ENCODE data around the gene NAALADL2.
"Not testable (repeated sequence)": the region's sequence is repeated elsewhere in the genome, so short reads cannot be mapped to it uniquely, and the experiment has no call there.

The NAALADL2 gene

DNA sequence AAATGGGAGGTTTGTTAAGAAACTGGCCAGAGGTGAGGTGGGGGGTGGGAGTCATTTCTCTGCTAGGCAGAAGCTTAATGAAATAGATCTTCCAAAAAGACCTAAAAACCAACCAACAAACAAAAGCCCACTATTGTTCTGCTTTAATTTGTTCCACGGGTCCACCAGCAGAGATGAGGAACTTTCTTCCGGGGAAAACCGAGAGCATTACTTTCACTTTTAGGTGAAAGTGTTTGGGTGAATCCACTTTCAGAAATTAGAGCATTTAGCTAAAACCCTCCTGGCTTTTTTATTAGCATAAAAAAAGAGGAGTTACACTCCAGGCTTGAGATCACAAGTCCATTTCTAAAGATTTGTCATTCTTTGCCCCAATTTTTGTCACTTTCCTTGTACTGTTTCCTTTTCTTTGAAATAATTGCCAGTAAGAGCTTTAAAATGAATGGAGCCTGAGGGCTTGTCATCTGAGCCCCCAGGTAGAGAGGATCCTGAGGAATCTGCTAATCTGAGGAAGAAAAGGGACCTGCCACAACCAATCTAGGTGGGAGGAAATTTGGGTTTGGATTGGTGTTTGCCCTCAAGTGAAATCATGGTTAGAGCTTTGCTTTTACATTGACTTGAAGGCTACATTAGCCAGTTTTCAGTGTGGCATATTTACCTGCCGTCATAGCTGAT is 667.6 kb downstream of the NAALADL2 start:
- no peak for DNase-seq

DNA sequence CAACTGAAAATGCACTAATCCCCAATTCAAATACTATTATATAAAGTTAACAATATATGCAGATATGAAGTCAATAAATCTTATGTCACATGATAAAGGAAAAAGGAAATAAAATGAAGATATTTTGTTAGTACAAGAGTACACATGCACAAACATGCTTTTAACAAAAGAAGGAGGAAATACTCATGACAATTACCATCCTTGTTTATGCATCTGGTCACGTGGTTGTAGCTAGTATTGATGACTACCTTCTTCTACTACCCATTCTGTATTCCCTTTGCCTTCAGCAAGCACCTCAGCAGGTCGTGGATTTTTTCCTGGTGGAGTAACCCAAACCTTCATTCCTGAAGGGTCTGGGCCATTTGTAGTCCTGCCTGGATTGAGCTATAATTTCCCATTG is 669.6 kb downstream of the NAALADL2 start:
- DNase-seq = not testable (repeated sequence)

DNA sequence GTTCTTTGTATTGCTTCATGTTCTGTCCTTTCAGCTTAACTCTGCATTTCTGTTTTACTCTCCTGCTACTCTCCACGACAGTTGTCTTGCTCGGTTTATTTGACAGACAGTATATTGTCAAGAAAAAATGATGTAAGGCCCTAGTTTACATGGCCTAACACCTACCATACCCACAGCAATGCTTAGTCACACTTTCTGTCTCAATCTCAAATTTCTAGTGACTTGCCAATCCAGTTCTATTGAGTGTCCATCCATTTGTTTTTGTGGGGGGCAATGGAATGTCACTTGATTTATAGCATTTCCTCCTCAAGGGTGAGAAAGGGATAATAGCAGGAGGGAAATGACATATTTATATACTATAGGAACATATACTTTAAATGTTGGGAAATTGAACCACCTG is 676.2 kb downstream of the NAALADL2 start:
- DNase-seq = no peak

DNA sequence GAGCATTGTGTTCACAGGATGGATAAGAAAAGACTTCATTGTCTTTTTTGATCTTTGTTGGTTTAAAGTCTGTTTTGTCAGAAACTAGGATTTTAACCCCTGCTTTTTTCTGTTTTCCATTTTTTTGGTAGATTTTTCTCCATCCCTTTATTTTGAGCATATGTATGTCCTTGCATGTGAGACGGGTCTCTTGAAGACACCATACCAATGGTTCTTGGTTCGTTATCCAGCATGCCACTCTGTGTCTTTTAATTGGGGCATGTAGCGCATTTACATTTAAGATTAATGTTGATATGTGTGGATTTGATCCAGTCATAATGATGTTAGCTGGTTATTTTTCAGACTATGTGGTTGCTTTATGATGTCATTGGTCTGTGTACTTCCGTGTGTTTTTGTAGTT is 687.0 kb downstream of the NAALADL2 start:
- no peak for DNase-seq

DNA sequence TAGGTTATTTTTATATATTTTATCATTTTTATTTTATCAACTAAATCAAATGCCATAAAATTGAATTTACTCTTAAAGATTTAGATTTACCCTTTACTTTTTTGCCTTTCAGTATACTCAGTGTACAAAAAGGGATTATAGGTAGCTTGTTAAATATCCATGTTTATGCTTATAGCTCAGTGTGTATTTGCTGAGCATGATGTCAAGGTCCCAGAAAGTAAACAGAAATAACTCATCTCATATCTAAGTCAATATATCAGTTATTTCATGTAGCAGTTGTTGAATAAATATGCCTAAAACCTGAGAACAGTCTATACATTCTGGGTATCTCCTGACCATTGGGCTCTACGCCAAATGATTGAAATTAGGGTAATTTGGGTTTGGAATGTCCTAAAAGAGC is 693.8 kb downstream of the NAALADL2 start:
- DNase-seq = no peak

DNA sequence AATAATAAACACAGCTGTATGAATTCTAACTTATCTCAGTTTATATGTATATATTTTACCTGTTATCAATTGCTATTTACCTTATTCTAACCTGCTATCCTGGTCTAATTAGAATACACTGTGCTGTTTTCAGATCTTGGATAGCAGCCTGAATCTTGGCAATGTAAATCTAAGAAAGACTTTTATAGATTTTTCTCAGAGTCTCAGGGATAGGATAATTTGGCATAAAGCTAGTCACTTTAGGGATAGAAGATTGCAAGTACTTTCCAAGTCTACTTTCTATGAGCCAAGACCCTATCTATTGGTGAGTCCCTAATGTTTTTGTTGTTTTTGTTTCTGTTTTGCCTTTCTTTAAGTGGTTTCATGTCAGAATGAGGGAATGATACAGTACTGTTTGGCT is 695.7 kb downstream of the NAALADL2 start:
- no peak for DNase-seq

DNA sequence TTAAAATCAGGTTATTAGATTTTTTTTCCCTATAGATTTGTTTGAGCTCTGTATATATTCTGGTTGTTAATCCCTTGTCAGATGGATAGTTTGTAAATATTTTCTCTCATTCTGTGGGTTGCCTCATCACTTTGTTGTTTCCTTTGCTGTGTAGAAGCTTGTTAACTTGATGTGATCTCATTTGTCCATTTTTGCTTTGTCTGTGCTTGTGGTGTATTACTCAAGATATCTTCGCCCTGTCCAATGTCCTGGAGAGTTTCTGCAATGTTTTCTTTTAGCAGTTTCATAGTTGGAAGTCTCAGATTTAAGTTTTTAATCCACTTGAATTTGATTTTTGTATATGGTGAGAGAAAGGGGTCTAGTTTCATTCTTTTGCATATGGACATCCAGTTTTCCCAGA is 699.1 kb downstream of the NAALADL2 start:
- DNase-seq = no peak

DNA sequence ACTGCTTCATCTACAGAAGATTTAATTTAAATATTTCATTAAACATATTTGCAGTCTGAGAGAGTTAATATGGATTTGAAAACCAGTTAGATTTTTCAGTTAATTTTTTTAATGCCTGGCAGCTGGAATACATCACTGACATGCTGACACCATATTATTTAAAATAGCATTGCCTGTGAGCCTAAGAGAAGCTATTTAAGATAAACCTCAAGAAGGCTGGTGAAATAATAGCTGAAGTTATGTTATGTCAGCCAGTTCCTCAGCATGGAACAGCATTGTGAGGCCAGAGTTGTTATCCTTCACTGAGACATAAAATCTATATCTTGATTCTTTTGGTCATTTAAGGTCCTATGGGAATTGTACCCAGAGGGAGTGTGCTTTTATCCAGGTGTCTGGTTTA is 705.2 kb downstream of the NAALADL2 start:
- no peak for DNase-seq

DNA sequence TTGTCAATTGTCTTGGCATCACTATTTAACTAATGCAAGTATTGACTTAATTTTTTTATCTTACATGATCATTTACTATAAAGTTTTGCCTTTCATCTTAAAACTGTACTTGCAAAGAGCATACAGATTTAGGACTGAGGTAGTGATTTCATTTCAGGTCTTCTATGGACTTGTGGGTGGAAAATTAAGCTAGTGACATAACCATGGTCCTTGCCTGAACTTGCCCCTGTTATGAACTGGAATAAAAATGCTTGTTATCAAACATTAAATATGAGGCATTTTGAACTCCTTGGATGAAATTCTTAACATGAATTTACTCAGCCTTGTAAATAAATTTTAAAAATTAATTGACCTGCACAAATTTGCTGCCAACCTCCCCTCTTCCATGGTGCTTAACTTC is 712.0 kb downstream of the NAALADL2 start:
- DNase-seq = no peak

DNA sequence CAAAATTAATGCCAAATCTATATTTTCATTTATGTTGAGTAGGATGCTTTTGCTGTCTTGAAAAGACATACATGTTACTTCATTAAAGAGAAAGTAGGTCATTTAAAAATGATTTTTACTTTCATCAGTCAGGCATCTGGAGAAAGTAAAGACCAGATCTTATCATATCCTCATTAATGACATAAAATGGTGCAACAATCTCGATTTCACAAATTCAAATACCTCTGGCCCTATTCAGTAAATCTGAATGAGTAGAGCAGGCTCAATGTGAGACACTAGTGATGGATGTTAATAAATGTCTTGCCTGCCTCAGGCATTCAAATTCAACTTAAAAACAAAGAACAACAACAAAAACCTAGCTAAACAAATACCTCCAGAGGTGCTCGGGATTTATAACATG is 714.1 kb downstream of the NAALADL2 start:
- no peak for DNase-seq

DNA sequence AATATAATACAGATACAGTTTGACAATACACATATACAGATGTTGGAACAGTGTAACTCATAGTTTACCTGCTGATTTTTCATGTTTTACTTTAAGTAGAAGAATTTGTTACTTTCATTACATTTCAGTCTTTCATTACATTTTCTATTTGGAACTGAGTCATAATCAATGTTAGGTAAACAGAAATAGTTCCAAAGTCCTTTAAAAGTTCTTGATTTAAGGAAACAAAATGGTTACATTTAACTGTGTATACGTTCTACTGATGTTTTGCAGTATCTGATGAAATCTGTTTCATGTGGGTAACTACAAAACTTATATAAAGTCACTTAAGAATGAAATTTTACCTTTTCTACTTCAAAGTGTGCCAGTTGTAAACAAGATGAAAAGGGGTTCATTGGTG is 721.2 kb downstream of the NAALADL2 start:
- no peak for DNase-seq

DNA sequence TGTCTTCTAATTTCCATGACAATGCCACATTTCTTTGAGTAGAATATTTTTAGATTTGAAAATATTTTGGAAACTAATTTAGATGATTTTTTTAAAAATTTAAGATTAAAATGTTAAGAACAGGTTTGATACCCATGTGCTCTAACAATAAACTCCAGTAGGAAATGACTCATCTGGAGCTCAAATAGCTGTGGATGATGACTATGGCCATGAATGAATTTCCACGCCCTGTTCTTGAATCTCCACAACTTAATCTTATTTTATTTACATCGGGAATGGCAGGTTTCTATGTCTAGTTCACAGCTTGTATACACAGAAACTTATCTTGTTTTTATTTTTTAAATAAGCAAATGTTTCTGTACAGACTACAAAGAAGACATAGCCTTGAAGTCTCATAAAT is 726.8 kb downstream of the NAALADL2 start:
- no peak for DNase-seq

DNA sequence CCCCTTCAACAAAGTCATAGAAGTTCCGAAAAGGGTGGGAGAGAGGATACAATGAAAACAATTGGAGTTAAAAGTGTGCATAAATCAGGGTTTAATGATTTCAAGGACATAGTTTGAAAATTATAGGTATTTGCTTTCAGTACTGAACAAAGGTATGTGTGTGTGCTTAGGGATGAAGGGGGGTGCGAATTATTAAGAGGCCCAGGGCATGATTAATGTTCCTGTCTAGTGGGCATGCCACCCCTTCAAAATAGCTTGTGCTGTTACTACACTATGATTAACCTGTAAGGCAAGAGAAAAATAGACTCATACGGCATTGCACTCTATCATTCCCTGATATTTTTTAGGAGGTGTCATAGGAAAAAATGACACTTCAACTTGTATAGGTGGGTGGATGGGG is 731.6 kb downstream of the NAALADL2 start:
- no peak for DNase-seq

DNA sequence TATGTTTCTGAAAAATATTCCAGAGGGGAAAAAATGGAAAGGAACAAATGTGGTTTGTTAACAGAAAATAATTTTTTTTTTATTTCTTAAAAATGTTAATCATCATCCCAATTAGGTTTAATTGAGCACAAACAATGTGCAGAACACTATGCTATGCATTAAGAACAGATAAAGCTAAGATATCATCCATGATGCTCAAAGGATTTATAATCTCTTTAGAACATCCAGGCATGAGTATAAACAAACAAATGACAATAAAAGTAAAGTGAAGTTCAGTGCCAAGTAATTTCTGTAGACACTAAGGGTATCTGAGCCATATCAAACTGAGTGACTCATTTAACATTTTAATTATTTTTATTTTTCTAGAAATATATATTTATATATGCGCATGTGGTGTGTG is 732.2 kb downstream of the NAALADL2 start:
- DNase-seq = no peak

DNA sequence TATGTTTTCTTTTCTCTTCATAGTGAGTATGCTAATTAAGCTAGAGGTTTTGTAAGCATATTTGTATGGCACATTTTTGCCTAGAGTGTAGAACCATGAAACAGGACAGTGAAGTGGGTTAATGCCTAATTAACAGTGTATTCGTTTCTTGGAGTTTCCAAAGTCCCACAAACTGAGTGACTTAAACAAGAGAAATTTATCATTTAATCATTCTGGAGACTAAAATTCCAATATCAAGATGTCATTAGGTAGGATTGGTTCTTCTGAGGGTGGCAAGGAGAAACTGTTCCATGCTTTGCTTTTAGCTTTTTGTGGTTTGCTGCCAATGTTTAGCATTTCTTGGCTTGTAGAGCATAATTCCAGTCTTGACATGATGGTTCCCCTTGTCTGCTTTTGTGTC is 734.2 kb downstream of the NAALADL2 start:
- DNase-seq = no peak

DNA sequence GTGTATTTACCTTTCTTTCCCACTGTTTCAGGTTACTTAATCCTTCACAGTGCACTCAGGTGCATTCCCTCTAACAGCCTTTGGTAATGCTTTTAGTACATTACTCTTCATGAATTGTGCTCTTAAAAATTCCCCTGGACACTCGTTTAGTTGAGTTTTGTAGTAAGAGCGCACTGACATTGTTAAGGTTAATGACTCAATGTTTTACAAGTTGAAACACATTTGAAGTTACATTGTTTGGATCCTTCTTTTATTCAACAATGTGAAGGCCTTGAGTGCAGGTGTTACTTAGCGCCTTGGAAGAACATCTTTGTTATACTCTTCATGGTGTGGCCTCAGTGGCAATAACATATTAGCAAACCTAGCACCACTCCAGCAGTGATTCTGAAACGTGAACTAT is 739.6 kb downstream of the NAALADL2 start:
- no peak for DNase-seq

DNA sequence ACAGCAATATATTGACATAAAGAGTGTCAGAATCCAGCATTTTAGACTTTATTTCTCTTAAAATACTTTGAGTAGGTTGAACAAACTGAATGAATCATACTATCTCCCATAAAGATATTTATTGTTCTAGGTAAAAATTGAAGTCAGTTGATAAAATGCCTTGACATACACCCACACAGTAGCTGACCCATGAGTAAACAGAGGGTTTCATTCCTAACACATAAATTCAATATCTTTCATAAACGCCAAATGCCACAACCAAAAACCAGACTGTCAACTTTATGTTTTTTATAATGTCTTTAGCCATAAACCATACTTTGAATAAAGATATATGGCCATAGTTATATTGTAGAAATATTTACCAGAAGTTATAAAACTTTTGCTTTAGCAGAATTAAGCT is 742.4 kb downstream of the NAALADL2 start:
- no peak for DNase-seq

DNA sequence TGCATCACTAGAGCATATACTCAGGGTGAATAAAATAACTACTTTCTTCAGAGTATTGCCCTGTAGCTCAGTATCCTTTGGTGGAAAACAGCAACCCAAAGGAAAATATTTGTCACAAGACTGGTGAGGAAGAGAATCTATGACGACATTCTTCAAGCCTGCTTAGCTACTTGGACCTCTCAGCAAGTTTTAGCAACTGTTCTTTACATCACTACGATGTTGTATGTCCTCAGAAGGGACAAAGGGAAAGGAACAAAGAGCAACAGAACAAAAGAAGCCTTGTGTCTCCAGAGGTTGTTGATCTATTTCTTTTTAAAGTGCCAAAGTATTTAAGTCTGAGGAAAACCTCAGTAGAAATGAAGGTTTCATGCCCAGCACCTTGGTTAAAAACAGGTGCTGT is 746.7 kb downstream of the NAALADL2 start:
- DNase-seq = no peak

DNA sequence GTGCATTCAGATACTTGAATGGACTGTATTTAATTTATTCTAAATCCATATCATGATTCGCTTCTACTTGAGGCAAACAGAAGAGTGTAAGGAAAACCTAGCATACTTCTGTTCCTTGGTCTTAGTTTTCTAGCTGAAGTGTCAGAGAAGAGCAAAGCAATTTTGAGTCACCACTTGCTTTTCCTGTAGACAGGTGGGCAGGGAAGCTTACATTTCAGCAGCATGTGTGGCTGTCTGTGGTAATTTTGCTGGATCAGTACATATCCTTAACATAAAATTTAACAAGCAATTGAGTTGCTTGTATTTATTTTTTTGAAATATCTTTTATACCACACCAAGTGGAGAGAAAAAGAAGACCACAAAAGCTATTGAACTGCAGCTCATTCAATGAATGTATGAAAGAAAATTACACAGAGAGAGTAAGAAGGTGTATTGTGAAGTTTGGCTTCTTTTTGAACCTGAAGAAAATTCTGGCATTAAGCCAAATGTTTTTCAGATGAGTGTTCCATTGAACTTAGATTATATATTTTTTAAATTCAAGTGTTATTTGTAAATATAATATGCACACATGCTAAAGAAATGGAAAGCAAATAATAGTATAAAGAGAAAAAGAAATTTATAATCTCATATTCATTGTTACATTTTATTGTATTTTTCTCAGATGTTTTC is 747.6 kb downstream of the NAALADL2 start:
- peak; percentile 18 for DNase-seq

DNA sequence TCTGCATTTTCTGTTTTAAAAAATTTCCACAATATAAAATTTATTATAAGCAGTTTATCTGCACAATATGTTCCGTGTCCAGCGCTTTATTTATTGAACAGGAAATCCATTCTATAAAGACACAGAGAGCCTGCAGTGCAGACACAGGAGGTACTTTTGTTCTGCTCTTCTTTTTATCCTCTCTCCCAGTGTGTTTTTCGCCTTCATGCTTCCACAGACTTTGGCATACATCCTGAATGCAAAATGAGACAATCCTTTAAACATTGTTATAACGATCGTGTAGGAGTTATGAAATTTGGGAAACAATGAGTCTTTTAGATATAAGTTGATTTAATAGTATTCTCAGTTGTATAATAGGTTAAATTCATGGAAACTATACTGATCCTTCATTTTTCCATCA is 749.2 kb downstream of the NAALADL2 start:
- no peak for DNase-seq

DNA sequence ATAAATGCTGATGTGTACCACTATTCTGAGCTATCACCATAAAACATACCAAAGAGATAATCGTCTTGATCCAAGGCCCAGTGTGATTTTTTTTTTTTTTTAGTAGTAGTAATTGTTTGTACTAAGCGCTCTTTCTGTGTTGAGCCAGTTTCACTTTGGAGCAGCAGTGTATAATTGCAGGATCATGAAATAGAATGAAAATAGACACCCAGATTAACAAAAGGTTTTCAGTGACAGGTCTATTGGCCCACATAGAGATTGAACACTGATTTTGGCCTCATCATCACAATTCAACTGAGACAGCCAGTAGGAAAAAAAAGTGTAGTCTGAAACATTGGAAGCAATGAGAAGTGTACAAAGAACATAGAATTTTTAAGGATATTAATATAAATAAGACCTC is 749.8 kb downstream of the NAALADL2 start:
- DNase-seq = no peak

DNA sequence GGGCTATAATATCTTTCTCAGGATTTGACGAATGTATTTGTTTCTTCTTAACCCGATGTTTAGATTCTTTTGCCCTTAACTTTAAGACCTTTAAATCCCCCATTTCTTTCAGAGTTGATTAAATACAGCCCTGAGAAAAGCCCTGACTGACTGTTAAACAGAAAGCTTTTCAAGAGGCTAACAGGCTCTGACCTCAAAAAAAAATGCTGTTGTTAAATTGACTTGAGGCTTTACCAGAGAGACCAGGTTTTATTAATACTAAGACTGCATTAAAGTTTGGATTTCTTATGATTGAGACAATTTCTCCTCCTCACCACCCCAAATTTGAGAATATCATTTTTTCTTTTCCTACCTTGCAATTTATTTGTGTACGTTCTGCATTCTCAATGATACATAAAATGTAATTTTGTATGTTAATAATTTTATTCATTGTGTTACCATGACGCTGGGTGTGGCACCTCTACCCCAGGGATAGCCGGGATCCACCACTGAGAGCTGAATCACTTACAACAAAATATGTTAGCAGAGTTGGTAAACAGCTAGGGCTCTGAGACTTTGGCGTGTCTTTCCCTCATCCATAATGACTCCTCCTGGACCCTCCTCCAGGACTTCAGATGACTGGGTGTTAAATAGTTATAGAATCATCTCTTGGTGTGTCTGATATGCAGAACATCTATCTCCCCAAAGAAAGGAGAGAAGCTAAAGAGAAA is 753.5 kb downstream of the NAALADL2 start:
- DNase-seq = peak; percentile 5

DNA sequence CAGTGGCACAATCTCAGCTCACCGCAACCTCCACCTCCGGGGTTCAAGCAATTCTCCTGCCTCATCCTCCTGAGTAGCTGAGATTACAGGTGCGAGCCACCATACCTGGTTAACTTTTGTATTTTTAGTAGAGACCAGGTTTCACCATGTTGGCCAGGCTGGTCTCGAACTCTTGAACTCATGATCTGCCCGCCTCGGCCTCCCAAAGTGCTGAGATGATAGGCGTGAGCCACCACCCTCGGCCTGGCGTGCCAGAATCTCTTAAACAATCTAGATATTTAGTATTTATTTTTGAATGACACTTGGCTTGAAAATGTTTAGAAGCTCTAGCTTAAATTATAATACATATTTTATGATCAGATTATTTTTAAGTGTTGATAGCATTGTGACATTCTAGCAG is 755.0 kb downstream of the NAALADL2 start:
- DNase-seq = not testable (repeated sequence)

DNA sequence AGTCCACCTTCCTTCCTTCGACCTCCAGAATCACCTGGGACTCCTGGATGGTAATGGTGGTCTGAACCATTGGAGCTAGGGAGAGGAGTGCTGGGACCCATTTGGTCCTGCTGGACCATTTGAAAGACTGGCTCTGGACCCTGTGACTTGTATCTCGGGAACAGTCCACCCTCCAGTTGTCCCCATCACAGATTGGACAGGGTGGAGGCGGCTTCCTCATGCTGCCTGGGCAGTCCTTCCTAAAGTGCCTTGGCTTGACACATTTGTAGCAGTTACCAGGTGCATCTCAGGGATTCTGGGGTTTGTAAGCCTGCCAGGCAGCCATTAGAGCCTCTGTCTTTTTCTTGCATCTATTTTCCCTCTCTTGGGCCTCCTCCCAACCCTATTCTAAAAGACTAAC is 758.1 kb downstream of the NAALADL2 start:
- no peak for DNase-seq
